Left lung (tissue), 10 donors: ENCODE measurements around the gene CAV3. TPM values are rescaled to one million over a fixed set of nuclear protein-coding genes. Genes with fewer than 3 reads are reported as not detected.

Experiments
- ATAC-seq: fragments of 200-7000 bp; cut with Tn5 transposase; one replicate; pipeline ENCODE4 v1.9.1; 2020; ENCODE audit warnings: moderate library complexity
- DNase-seq, 4 donors: peaks; one replicate each; pipeline ENCODE4 v3.0.0-alpha.2; 2013 to 2020
- H3K27ac ChIP-seq, 2 donors: fragments of 200-600 bp; sonication (generic) in 1 of 2; one replicate each; pipeline versions ENCODE4 v1.5.0 to v1.8.0; 2020 to 2021
- H3K27me3 ChIP-seq, 2 donors: fragments of 200-600 bp; sonication (generic) in 1 of 2; one replicate each; pipeline versions ENCODE4 v1.5.0 to v1.8.0; 2020 to 2021
- H3K36me3 ChIP-seq, 2 donors: fragments of 200-600 bp; sonication (generic) in 1 of 2; one replicate each; pipeline versions ENCODE4 v1.5.0 to v1.8.0; 2020 to 2021
- H3K4me1 ChIP-seq, 2 donors: fragments of 200-600 bp; one replicate each; pipeline ENCODE4 v1.8.0; 2021
- H3K4me3 ChIP-seq, 2 donors: fragments of 200-600 bp; sonication (generic) in 1 of 2; one replicate each; pipeline versions ENCODE4 v1.5.0 to v1.8.0; 2020 to 2021; ENCODE audit warnings: mild to moderate bottlenecking in 1 of 2
- H3K9me3 ChIP-seq, 2 donors: fragments of 200-600 bp; sonication (generic) in 1 of 2; one replicate each; pipeline versions ENCODE4 v1.5.0 to v1.8.0; 2020 to 2021
- intact Hi-C, 2 donors: fragments of 100-400 bp; cut with DNase I; formaldehyde crosslinking; loops; one replicate each; pipeline versions ENCODE4 v1.11.2 to v1.14.2; 2022
- polyA plus RNA-seq, 6 donors: library from polyadenylated mRNA; unstranded; fragments of 120-200 nt; gene quantifications; one replicate each; pipeline ENCODE4 v1.2.1, GENCODE V29; 2013; ENCODE audit not compliant: insufficient read length in 6 of 6
- total RNA-seq, 2 donors: library from RNA; stranded (reverse); fragmentation: NEBNext Ultra II Directional; extraction: Animal tissue kit (Norgen Biotek cat#: 25700); gene quantifications; one replicate each; pipeline ENCODE4 v1.2.1, GENCODE V29; 2021
- TF ChIP-seq, protein P1 (sequence below), 2 donors: fragments of 200-600 bp; sonication (generic) in 1 of 2; IDR thresholded peaks; one replicate each; pipeline versions ENCODE4 v1.5.0 to v1.8.0; 2021; ENCODE audit warnings: antibody characterized with exemption in 2 of 2
- donor health status: DM: no; HTN: yes; CAD: no.
- donor health status: DM: no; HTN: no; CAD: no.

Gene CAV3
- total and polyA plus RNA-seq, 8 donors: 0.37 to 1.1 (median 0.54) TPM; not detected in 1

DNA sequence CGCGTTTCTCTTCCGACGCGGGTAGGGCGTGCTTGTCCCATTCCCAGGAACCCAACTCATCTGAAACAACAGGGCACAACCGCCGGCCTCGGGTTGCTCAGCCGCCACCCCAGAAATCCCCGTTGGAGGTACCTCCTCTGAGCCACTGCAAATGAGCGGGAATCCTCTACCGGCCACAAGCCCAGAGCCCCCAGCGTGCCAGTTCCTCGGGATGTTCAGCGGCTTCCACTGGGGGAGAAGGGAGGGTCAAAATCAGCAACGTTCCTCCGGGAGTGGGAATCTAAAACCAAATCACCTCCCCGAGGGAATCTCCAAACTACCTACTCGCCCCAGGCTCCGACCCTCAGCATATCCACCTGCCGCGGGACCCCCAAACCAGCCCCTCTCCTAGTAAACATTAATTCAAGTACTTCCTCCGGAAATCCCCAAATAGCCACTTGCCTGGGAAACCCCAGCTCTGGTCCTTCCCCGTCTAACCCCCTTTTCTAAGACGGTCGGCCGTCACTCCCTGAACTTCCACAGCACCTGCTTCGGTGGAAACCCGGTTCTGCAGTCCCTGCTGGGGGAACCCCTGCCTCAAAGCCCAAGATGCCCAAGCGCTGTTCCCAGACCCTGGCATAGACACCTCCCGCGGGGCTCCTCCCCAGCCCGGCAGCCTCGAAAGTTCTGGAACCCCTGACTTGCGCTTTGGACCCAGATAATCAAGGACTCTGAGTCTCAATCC is 34.9 kb downstream of the CAV3 start:
- DNase-seq: no peak
- intact Hi-C loops: no loop called here
- H3K4me3 ChIP-seq: peak overlapping the region in 1 of 2 donors; percentile 12

DNA sequence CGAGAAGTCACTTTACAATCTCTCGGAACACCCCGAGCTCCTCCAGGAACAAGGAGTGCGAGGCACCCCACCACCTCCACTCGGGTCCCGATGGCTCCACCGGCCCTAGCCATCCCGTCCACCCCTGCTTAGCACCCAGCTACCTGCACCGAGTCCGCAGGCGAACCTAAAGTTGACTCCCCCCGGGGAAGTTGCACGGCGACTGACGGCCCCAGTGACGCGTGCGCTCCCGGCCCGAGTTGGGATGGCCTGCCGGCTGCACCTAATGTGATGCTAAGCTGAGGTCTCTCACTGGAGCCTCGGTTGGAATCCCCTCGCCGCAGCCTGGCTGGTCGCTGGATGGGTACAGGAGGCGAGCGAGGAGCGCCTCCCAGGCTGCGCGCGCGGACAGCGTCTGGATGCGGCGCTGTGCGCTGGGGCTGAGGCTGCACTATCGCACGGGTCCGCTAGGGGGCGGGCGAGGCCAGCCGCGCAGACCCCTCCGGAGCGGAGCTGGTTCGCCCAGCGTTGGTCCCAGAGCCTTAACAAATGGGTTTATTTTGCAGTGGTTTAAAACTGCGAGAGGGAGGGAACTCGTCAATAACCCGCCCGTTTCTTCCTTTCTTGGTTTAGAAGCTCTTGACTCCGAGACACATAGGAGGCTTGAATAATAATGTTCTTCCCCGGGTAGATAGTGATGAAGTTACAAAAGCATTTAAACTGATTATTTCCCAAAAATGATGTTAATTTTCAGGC is 35.7 kb downstream of the CAV3 start, which contains the start of gene OXTR:
OXTR (minus strand) TSS at position 526 of the 735 bp plus-strand sequence. CDS start 1,426 bp downstream, outside the sequence.
- intact Hi-C loops: no loop called here
- ATAC-seq: peak; percentile 99
- DNase-seq: peak in 3 of 4 donors; percentile 67 to 89 (median 73)
- Histone ChIP-seq H3K9me3 (no peaks in the 10 kb centered on the region), H3K36me3 (no peaks in the 10 kb centered on the region), H3K27me3 (peaks cover 30 to 50% of the 10 kb centered on the region in 2 donors), H3K4me3 (peak within 1 kb of the TSS; percentile 12 to 21), H3K4me1 (peaks cover 8 to 24% of the 10 kb centered on the region in 2 donors), H3K27ac (no peak within 1 kb of the TSS)
- TF ChIP-seq, protein P1, sequence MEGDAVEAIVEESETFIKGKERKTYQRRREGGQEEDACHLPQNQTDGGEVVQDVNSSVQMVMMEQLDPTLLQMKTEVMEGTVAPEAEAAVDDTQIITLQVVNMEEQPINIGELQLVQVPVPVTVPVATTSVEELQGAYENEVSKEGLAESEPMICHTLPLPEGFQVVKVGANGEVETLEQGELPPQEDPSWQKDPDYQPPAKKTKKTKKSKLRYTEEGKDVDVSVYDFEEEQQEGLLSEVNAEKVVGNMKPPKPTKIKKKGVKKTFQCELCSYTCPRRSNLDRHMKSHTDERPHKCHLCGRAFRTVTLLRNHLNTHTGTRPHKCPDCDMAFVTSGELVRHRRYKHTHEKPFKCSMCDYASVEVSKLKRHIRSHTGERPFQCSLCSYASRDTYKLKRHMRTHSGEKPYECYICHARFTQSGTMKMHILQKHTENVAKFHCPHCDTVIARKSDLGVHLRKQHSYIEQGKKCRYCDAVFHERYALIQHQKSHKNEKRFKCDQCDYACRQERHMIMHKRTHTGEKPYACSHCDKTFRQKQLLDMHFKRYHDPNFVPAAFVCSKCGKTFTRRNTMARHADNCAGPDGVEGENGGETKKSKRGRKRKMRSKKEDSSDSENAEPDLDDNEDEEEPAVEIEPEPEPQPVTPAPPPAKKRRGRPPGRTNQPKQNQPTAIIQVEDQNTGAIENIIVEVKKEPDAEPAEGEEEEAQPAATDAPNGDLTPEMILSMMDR (IDR thresholded peaks at IDR 0.05): peak; percentile 98 to 99

More for the DNA sequence above, 34.9 kb downstream of the CAV3 start:
- Histone ChIP-seq H3K4me1 (peaks cover 8 to 24% of the 10 kb centered on the region in 2 donors), H3K9me3 (no peaks in the 10 kb centered on the region), H3K27ac (no peak overlapping the region), H3K27me3 (peaks cover 30 to 48% of the 10 kb centered on the region in 2 donors), H3K36me3 (no peaks in the 10 kb centered on the region)
- ATAC-seq: no peak
- TF ChIP-seq, protein P1 (IDR thresholded peaks at IDR 0.05): no peak

DNA sequence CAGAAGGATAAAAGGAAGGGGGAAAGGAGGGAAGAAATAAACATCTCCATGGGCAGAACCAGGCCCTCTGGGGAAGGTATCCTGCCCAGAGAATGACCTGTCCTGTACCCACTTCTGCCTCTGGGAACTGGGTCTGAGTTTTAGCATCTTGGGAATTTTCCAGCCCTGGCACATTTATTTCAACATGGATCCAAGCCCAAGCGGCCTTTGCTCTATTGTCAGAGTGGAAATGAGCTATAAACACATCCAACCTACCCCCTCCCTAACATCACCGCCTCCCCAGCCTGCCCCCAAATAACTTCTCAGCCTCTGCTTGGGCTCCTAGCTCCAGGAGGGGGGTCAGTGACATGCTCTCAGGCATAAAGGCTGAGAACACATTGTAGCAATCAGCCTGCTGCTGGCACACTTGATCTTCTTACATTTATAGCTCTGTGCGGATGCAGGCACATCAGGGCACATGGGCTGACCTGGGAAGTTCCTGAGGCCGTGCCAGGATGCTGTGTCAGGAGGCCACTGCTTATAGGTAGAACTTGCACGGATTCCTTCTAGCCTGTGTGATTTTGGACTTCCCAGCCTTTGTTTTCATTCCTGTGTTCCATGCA is 40.4 kb downstream of the CAV3 start:
- peaks cover 8 to 20% of the 10 kb centered on the region in 2 donors for H3K27me3 ChIP-seq
- no peak for ATAC-seq
- H3K4me3 ChIP-seq: no peak overlapping the region
- DNase-seq: no peak
- TF ChIP-seq, protein P1 (IDR thresholded peaks at IDR 0.05): no peak
- H3K9me3 ChIP-seq: no peaks in the 10 kb centered on the region
- H3K36me3 ChIP-seq: no peaks in the 10 kb centered on the region
- intact Hi-C loops: no loop called here
- no peak overlapping the region for H3K27ac ChIP-seq
- H3K4me1 ChIP-seq: peaks cover 2 to 7% of the 10 kb centered on the region in 2 donors

DNA sequence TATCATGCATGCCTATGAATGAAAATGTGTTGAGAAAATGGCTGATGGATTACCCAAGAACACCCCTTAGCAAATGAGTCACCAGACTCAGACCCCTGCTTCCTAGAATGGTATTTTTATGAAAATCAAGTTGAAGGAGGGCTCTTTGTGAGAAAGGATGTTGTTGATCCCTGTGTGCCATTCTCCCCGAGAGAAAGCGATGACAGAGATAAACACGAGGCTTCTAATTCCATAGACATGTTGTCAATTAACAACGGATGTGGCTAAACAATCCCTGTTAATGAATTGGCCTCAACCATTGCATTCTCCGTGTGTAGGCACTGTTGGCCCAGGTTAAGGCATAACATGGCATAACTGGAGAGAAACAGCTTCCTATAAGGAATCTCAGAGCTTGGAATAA is 41.6 kb downstream of the CAV3 start:
- TF ChIP-seq, protein P1 (IDR thresholded peaks at IDR 0.05): no peak
- no peak for DNase-seq
- H3K27me3 ChIP-seq: peaks cover 3 to 9% of the 10 kb centered on the region in 2 donors
- no peaks in the 10 kb centered on the region for H3K36me3 ChIP-seq
- H3K9me3 ChIP-seq: no peaks in the 10 kb centered on the region
- H3K4me3 ChIP-seq: no peak overlapping the region
- H3K27ac ChIP-seq: no peak overlapping the region
- H3K4me1 ChIP-seq: no peaks in the 10 kb centered on the region
- intact Hi-C loops: no loop called here
- no peak for ATAC-seq

DNA sequence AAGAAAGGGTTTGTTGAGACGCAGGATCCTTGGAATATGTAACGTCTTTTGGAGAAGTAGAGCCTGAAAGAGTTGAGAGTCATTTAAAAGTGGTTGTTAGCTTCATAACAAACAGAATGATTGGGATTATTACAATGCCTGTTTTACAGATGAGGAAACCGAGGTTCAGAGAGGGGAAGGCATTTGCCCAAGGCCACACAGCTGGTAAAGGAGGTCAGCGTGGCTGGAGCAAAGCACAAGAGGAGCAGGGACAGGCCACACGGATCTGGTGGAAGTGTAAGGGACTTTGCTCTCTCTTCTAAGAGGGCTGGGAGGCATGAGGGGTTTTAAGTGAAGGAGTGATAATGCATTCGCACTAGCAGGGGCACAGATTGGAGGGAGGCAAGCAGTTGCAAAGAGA is 42.0 kb downstream of the CAV3 start:
- H3K27ac ChIP-seq: no peak overlapping the region
- no peaks in the 10 kb centered on the region for H3K4me1 ChIP-seq
- DNase-seq (no peak), ATAC-seq (no peak)
- intact Hi-C loops: no loop called here
- H3K36me3 ChIP-seq: no peaks in the 10 kb centered on the region
- peaks cover 0 to 4% of the 10 kb centered on the region in 2 donors for H3K27me3 ChIP-seq
- TF ChIP-seq, protein P1 (IDR thresholded peaks at IDR 0.05): no peak
- no peak overlapping the region for H3K4me3 ChIP-seq
- no peaks in the 10 kb centered on the region for H3K9me3 ChIP-seq
